ENCODE data around the gene PRTFDC1.

Gene PRTFDC1

GRCh38 chr10:24908793-24909423, 43.5 kb downstream of the PRTFDC1 start:
- TF ChIP-seq, protein P1, sequence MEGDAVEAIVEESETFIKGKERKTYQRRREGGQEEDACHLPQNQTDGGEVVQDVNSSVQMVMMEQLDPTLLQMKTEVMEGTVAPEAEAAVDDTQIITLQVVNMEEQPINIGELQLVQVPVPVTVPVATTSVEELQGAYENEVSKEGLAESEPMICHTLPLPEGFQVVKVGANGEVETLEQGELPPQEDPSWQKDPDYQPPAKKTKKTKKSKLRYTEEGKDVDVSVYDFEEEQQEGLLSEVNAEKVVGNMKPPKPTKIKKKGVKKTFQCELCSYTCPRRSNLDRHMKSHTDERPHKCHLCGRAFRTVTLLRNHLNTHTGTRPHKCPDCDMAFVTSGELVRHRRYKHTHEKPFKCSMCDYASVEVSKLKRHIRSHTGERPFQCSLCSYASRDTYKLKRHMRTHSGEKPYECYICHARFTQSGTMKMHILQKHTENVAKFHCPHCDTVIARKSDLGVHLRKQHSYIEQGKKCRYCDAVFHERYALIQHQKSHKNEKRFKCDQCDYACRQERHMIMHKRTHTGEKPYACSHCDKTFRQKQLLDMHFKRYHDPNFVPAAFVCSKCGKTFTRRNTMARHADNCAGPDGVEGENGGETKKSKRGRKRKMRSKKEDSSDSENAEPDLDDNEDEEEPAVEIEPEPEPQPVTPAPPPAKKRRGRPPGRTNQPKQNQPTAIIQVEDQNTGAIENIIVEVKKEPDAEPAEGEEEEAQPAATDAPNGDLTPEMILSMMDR (IDR thresholded peaks at IDR 0.05; ENCODE audit: borderline replicate concordance, control extremely low read depth, extremely low read depth, insufficient read depth, missing control alignments), result no peak
- in situ Hi-C loops (cut with MboI; ENCODE audit: low sequenced_read_pairs, unreplicated experiment), result no loop called here
- no peak for DNase-seq (ENCODE audit: low spot score)

DNA sequence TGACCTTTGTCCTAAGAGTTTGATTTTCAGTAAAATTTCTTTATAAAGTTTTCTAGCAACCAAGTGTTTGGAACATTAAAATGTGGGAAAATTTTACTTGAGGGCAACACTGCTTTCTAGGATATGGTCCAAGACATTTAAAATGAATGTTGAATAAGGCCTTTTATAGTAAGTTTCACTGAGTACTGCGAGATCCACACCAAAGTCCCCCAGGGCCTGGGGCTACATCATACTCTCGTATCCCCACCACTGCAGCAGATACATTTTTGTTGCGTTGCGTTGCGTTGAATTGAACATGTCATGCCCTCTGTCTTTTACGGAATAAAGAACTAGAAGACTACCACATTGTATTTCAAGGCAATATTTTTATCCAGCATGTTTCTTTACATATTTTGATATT, 44.5 kb downstream of the PRTFDC1 start:
- no peak for DNase-seq (ENCODE audit: low spot score)
- TF ChIP-seq, protein P1 (IDR thresholded peaks at IDR 0.05; ENCODE audit: borderline replicate concordance, control extremely low read depth, extremely low read depth, insufficient read depth, missing control alignments), result no peak
- in situ Hi-C loops (cut with MboI; ENCODE audit: low sequenced_read_pairs, unreplicated experiment), result no loop called here

- no peak for DNase-seq (ENCODE audit: low spot score)
- in situ Hi-C loops (cut with MboI; ENCODE audit: low sequenced_read_pairs, unreplicated experiment), result no loop called here
- TF ChIP-seq, protein P1 (IDR thresholded peaks at IDR 0.05; ENCODE audit: borderline replicate concordance, control extremely low read depth, extremely low read depth, insufficient read depth, missing control alignments), result no peak
Observed at GRCh38 chr10:24906372-24906771, 46.0 kb downstream of the PRTFDC1 start.

- TF ChIP-seq, protein P1 (IDR thresholded peaks at IDR 0.05; ENCODE audit: borderline replicate concordance, control extremely low read depth, extremely low read depth, insufficient read depth, missing control alignments), result no peak
- in situ Hi-C loops (cut with MboI; ENCODE audit: low sequenced_read_pairs, unreplicated experiment), result no loop called here
- DNase-seq (ENCODE audit: low spot score), result no peak
Observed at GRCh38 chr10:24904824-24905223, 47.6 kb downstream of the PRTFDC1 start.

GRCh38 chr10:24902400-24902728, 50.0 kb downstream of the PRTFDC1 start:
- no peak for DNase-seq (ENCODE audit: low spot score)
- in situ Hi-C loops (cut with MboI; ENCODE audit: low sequenced_read_pairs, unreplicated experiment), result no loop called here
- TF ChIP-seq, protein P1 (IDR thresholded peaks at IDR 0.05; ENCODE audit: borderline replicate concordance, control extremely low read depth, extremely low read depth, insufficient read depth, missing control alignments), result no peak

GRCh38 chr10:24901686-24902399, 50.6 kb downstream of the PRTFDC1 start:
- TF ChIP-seq, protein P1 (IDR thresholded peaks at IDR 0.05; ENCODE audit: borderline replicate concordance, control extremely low read depth, extremely low read depth, insufficient read depth, missing control alignments), result no peak
- no peak for DNase-seq (ENCODE audit: low spot score)
- in situ Hi-C loops (cut with MboI; ENCODE audit: low sequenced_read_pairs, unreplicated experiment), result no loop called here
